Sigmoid colon (tissue), 7 donors: Measurements from ENCODE around the gene DIAPH1. TPM values are rescaled to one million over a fixed set of nuclear protein-coding genes. Genes with fewer than 3 reads are reported as not detected.

ENCODE experiments used
- DNase-seq: peaks from one replicate; pipeline ENCODE4 v3.0.0-alpha.2; 2019
- H3K27ac ChIP-seq, 4 donors: fragments of 200-600 bp; sonication (generic); one replicate each; pipeline ENCODE4 v1.5.1; 2016 to 2019; ENCODE audit warnings: mild to moderate bottlenecking in 1 of 4
- H3K27me3 ChIP-seq, 3 donors: fragments of 200-600 bp; sonication (generic); one replicate each; pipeline ENCODE4 v1.5.1; 2019; ENCODE audit warnings: mild to moderate bottlenecking in 1 of 3
- H3K36me3 ChIP-seq, 4 donors: fragments of 200-600 bp; sonication (generic); one replicate each; pipeline ENCODE4 v1.5.1; 2016 to 2019
- H3K4me1 ChIP-seq, 4 donors: fragments of 200-600 bp; sonication (generic); one replicate each; pipeline ENCODE4 v1.5.1; 2017 to 2019
- H3K4me3 ChIP-seq, 4 donors: fragments of 200-600 bp; sonication (generic); one replicate each; pipeline ENCODE4 v1.5.1; 2017 to 2019; ENCODE audit warnings: mild to moderate bottlenecking in 2 of 4, moderate library complexity in 1 of 4
- H3K9me3 ChIP-seq, 4 donors: fragments of 200-600 bp in 3 of 4; sonication (generic) in 3 of 4; one replicate each; pipeline versions ENCODE4 v1.5.1 to v1.6.1; 2013 to 2019
- EP300 ChIP-seq, 4 donors: sonication (generic); formaldehyde crosslinking; IDR thresholded peaks; one replicate each; pipeline ENCODE4 v1.6.1; 2017; ENCODE audit warnings: antibody characterized with exemption in 4 of 4
- POLR2A ChIP-seq, 2 donors: fragments of 450-650 bp; IDR thresholded peaks; one replicate each; pipeline ENCODE4 v1.6.1; 2016; ENCODE audit warnings: antibody characterized with exemption in 2 of 2, mild to moderate bottlenecking in 2 of 2, moderate library complexity in 2 of 2
- POLR2AphosphoS5 ChIP-seq, 4 donors: sonication (generic); formaldehyde crosslinking; IDR thresholded peaks; one replicate each; pipeline ENCODE4 v1.6.1; 2017; ENCODE audit warnings: antibody characterized with exemption in 4 of 4
- WGBS, 2 donors: extraction: QIAGEN DNeasy Blood & Tissue Kit; methylation state at CpG; one replicate each; pipeline ENCODE4 v1.1.7; 2013; 5-methylcytosine and 5-hydroxymethylcytosine counted together
- intact Hi-C: fragments of 100-400 bp; cut with DNase I; formaldehyde crosslinking; loops from one replicate; pipeline ENCODE4 v1.15.1; 2023
- polyA plus RNA-seq, 3 donors: library from polyadenylated mRNA; stranded (reverse); fragments of 200-250 nt; gene quantifications; one replicate each; pipeline ENCODE4 v1.2.3, GENCODE V29; 2013
- total RNA-seq, 4 donors: library from RNA; depleted of rRNA; stranded (reverse); fragments of >200 nt; gene quantifications; one replicate each; pipeline ENCODE4 v1.1.0, GENCODE V29; 2016
- TF ChIP-seq, protein P1 (sequence below), 4 experiments: fragments of 450-650 bp in 3 of 4; fragments of 200-600 bp in 1 of 4; IDR thresholded peaks; one replicate each; pipeline ENCODE4 v1.5.1; 2016 to 2019; ENCODE audit warnings: antibody characterized with exemption in 4 of 4, mild to moderate bottlenecking in 3 of 4, moderate library complexity in 2 of 4
- donor health status: healthy with polysubstance abuse.
- donor health status: Bipolar disorder and iron deficiency.
- donor health status: healthy.

Gene DIAPH1
- total and polyA plus RNA-seq, 7 donors = 14.4 to 105 (median 26.9) TPM

GRCh38 chr5:141510850-141511601 lies 107.8 kb downstream of the DIAPH1 start:
- peaks cover 0 to 23% (median 9%) of the 10 kb centered on the region in 4 donors for H3K36me3 ChIP-seq
- H3K27me3 ChIP-seq = no peaks in the 10 kb centered on the region
- intact Hi-C loops = no loop called here
- H3K9me3 ChIP-seq = no peaks in the 10 kb centered on the region
- H3K4me3 ChIP-seq = no peak overlapping the region
- DNase-seq = no peak
- TF ChIP-seq POLR2A (IDR thresholded peaks at IDR 0.05) (no peak), EP300 (IDR thresholded peaks at IDR 0.05) (no peak)
- TF ChIP-seq, protein P1, sequence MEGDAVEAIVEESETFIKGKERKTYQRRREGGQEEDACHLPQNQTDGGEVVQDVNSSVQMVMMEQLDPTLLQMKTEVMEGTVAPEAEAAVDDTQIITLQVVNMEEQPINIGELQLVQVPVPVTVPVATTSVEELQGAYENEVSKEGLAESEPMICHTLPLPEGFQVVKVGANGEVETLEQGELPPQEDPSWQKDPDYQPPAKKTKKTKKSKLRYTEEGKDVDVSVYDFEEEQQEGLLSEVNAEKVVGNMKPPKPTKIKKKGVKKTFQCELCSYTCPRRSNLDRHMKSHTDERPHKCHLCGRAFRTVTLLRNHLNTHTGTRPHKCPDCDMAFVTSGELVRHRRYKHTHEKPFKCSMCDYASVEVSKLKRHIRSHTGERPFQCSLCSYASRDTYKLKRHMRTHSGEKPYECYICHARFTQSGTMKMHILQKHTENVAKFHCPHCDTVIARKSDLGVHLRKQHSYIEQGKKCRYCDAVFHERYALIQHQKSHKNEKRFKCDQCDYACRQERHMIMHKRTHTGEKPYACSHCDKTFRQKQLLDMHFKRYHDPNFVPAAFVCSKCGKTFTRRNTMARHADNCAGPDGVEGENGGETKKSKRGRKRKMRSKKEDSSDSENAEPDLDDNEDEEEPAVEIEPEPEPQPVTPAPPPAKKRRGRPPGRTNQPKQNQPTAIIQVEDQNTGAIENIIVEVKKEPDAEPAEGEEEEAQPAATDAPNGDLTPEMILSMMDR (IDR thresholded peaks at IDR 0.05) = no peak
- WGBS, 2 donors = 88 to 96% methylated on average over 14 of the region's 14 CpGs
- peaks cover 0 to 69% (median 65%) of the 10 kb centered on the region in 4 donors for H3K4me1 ChIP-seq
- peak overlapping the region in 3 of 4 donors; percentile 83 to 89 (median 87) for H3K27ac ChIP-seq

DNA sequence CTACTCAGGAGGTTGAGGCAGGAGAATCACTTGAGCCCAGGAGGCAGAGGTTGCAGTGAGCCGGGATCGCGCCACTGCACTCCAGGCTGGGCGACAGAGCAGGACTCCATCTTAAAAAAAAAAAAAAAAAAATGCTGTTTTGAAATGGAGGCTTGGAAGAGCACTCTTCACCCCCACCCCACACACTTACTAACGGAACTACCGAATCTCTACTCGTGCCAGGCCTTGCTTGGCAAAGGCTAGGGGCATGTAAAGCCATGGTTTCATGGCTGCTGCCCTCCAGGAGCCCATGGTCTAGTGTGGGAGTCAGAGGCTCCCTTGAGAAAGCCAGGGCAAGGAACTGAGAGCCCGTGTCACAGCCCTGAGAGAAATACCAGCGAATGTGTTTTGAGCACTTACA lies 108.6 kb downstream of the DIAPH1 start:
- H3K27ac ChIP-seq = peak overlapping the region; percentile 83 to 87 (median 86)
- no peak for DNase-seq
- no peaks in the 10 kb centered on the region for H3K9me3 ChIP-seq
- intact Hi-C loops = no loop called here
- peaks cover 0 to 66% (median 56%) of the 10 kb centered on the region in 4 donors for H3K4me1 ChIP-seq
- no peaks in the 10 kb centered on the region for H3K27me3 ChIP-seq
- TF ChIP-seq, protein P1 (IDR thresholded peaks at IDR 0.05) = no peak
- TF ChIP-seq POLR2AphosphoS5 (IDR thresholded peaks at IDR 0.05) = no peak
- no peak for TF ChIP-seq POLR2A (IDR thresholded peaks at IDR 0.05)
- no peak for TF ChIP-seq EP300 (IDR thresholded peaks at IDR 0.05)
- H3K4me3 ChIP-seq = no peak overlapping the region
- 91 to 95% methylated on average over 9 of the region's 9 CpGs for WGBS, 2 donors
- peaks cover 0 to 32% (median 13%) of the 10 kb centered on the region in 4 donors for H3K36me3 ChIP-seq

GRCh38 chr5:141508798-141509611 lies 109.8 kb downstream of the DIAPH1 start:
- 43 to 78% methylated on average over 23 of the region's 23 CpGs for WGBS, 2 donors
- Histone ChIP-seq H3K4me1 (peaks cover 0 to 55% (median 45%) of the 10 kb centered on the region in 4 donors), H3K27ac (peak overlapping the region; percentile 83 to 87 (median 86)), H3K27me3 (no peaks in the 10 kb centered on the region), H3K9me3 (no peaks in the 10 kb centered on the region), H3K36me3 (peaks cover 0 to 36% (median 13%) of the 10 kb centered on the region in 4 donors), H3K4me3 (peak overlapping the region; percentile 12 to 44 (median 34))
- intact Hi-C loops = loop anchor here (2.0 kb wide), 1 partner anchor 16 kb away; no protein-coding TSS in a partner anchor
- TF ChIP-seq POLR2AphosphoS5 (IDR thresholded peaks at IDR 0.05) (peak; percentile 67 to 74 (median 70)), POLR2A (IDR thresholded peaks at IDR 0.05) (peak; percentile 19 to 24), EP300 (IDR thresholded peaks at IDR 0.05) (no peak)
- peak; percentile 90 for DNase-seq

DNA sequence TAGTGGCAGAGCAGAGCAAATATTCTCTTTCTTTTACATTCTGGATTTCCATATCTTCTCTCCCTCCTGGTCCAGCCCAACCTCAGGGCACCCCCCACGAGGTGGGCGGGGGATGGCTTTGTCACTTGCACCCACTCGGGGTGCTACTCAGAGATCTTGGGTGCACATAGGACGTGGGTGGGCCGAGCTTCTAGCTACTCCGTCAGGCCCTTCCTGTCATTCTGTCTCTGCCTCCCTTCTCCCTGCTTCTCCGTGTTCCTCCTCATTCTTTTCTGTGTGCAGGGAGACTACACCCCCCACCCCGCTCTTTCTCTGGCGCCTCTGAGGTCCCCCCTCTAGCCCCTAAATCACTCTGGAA lies 110.4 kb downstream of the DIAPH1 start:
- TF ChIP-seq POLR2AphosphoS5 (IDR thresholded peaks at IDR 0.05) (no peak), POLR2A (IDR thresholded peaks at IDR 0.05) (no peak), EP300 (IDR thresholded peaks at IDR 0.05) (no peak)
- TF ChIP-seq, protein P1 (IDR thresholded peaks at IDR 0.05) = no peak
- H3K36me3 ChIP-seq = peaks cover 0 to 36% (median 13%) of the 10 kb centered on the region in 4 donors
- no peaks in the 10 kb centered on the region for H3K9me3 ChIP-seq
- H3K27me3 ChIP-seq = no peaks in the 10 kb centered on the region
- peak overlapping the region; percentile 83 to 87 (median 86) for H3K27ac ChIP-seq
- DNase-seq = no peak
- H3K4me3 ChIP-seq = peak overlapping the region; percentile 12 to 44 (median 34)
- peaks cover 0 to 52% (median 43%) of the 10 kb centered on the region in 4 donors for H3K4me1 ChIP-seq
- WGBS, 2 donors = 58 to 80% methylated on average over 9 of the region's 9 CpGs
- intact Hi-C loops = loop anchor here (2.0 kb wide), 1 partner anchor 16 kb away; no protein-coding TSS in a partner anchor
